HUES64 (cell line): ENCODE results near the gene ADARB2.
"Not testable (repeated sequence)": the region's sequence is repeated elsewhere in the genome, so short reads cannot be mapped to it uniquely, and the experiment has no call there.

Experiments
- H3K27ac ChIP-seq: 2 replicates; pipeline ENCODE4 v1.7.0; 2013; ENCODE audit warnings: low read depth, low read length, inconsistent platforms
- H3K27me3 ChIP-seq: 2 replicates; pipeline ENCODE4 v1.6.1; 2013; ENCODE audit warnings: mild to moderate bottlenecking, low read length; ENCODE audit not compliant: insufficient read depth
- H3K36me3 ChIP-seq: 2 replicates; pipeline ENCODE4 v1.6.1; 2013; ENCODE audit warnings: mild to moderate bottlenecking, low read length; ENCODE audit not compliant: insufficient read depth
- H3K4me1 ChIP-seq: 2 replicates; pipeline ENCODE4 v1.6.1; 2013; ENCODE audit warnings: mild to moderate bottlenecking, low read length, moderate library complexity; ENCODE audit not compliant: insufficient read depth
- H3K4me3 ChIP-seq: 2 replicates; pipeline ENCODE4 v1.5.1; 2013; ENCODE audit warnings: mild to moderate bottlenecking, low read length, moderate library complexity
- H3K9ac ChIP-seq: 2 replicates; pipeline ENCODE4 v1.6.1; 2013; ENCODE audit warnings: mild to moderate bottlenecking, low read depth, low read length
- H3K9me3 ChIP-seq: 2 replicates; pipeline ENCODE4 v1.6.1; 2013; ENCODE audit warnings: low read depth, low read length; ENCODE audit not compliant: insufficient read depth
- WGBS: fragments of 150-250, 120-280 bp; methylation state at CpG from one replicate; pipeline ENCODE4 v1.1.7; 2013; ENCODE audit warnings: missing lambda C conversion rate; 5-methylcytosine and 5-hydroxymethylcytosine counted together

ADARB2 gene

DNA sequence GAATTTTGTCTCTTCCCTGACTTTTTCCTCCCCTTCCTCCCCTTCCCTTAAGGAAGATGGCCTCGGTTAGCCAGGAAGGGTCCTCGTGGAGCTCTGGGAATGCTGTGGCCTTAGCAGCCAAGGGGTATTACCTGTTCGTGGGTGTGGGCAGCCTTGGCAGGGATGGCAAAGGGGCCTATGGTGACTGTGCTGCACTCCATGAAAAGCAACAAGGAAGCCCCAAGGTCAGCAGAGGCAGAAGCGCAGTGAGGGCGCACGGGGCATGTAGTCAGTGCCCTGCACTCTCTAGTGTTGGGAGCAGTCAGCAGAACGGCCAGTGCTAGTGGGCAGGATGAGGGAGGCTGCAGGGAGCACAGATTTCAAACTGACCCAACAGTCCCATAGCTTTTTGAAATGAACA is 191.8 kb downstream of the ADARB2 start:
- no peak overlapping the region for H3K4me3 ChIP-seq
- H3K27me3 ChIP-seq: no peaks in the 10 kb centered on the region
- WGBS: 89% methylated on average over 7 of the region's 7 CpGs
- no peaks in the 10 kb centered on the region for H3K36me3 ChIP-seq
- H3K9ac ChIP-seq: no peak overlapping the region
- no peaks in the 10 kb centered on the region for H3K4me1 ChIP-seq
- no peak overlapping the region for H3K27ac ChIP-seq
- peaks cover 8% of the 10 kb centered on the region; the same call in 1 of the 2 replicates for H3K9me3 ChIP-seq

GRCh38 chr10:1544929-1545328 is 192.4 kb downstream of the ADARB2 start:
- Histone ChIP-seq H3K9me3 (peaks cover 8% of the 10 kb centered on the region; the same call in 1 of the 2 replicates), H3K9ac (no peak overlapping the region), H3K36me3 (no peaks in the 10 kb centered on the region), H3K4me1 (no peaks in the 10 kb centered on the region), H3K4me3 (no peak overlapping the region), H3K27me3 (no peaks in the 10 kb centered on the region), H3K27ac (no peak overlapping the region)
- 91% methylated on average over 2 of the region's 2 CpGs for WGBS

GRCh38 chr10:1544209-1544673 is 193.1 kb downstream of the ADARB2 start:
- H3K27me3 ChIP-seq: no peaks in the 10 kb centered on the region
- 94% methylated on average over 13 of the region's 13 CpGs for WGBS
- H3K27ac ChIP-seq: no peak overlapping the region
- H3K9me3 ChIP-seq: peaks cover 8% of the 10 kb centered on the region; the same call in 1 of the 2 replicates
- H3K4me3 ChIP-seq: no peak overlapping the region
- no peaks in the 10 kb centered on the region for H3K36me3 ChIP-seq
- H3K9ac ChIP-seq: no peak overlapping the region
- H3K4me1 ChIP-seq: no peaks in the 10 kb centered on the region

GRCh38 chr10:1543596-1543995 is 193.7 kb downstream of the ADARB2 start:
- no peaks in the 10 kb centered on the region for H3K4me1 ChIP-seq
- H3K27me3 ChIP-seq: no peaks in the 10 kb centered on the region
- H3K4me3 ChIP-seq: no peak overlapping the region
- H3K36me3 ChIP-seq: no peaks in the 10 kb centered on the region
- WGBS: 93% methylated on average over 11 of the region's 11 CpGs
- H3K9ac ChIP-seq: no peak overlapping the region
- H3K9me3 ChIP-seq: peaks cover 7% of the 10 kb centered on the region; the same call in 1 of the 2 replicates
- no peak overlapping the region for H3K27ac ChIP-seq

- H3K4me3 ChIP-seq: no peak overlapping the region
- H3K36me3 ChIP-seq: no peaks in the 10 kb centered on the region
- H3K4me1 ChIP-seq: no peaks in the 10 kb centered on the region
- 97% methylated on average over 21 of the region's 21 CpGs for WGBS
- no peak overlapping the region for H3K27ac ChIP-seq
- no peak overlapping the region for H3K9ac ChIP-seq
- H3K27me3 ChIP-seq: no peaks in the 10 kb centered on the region
- peaks cover under 1% of the 10 kb centered on the region; the same call in 1 of the 2 replicates for H3K9me3 ChIP-seq
Measured at GRCh38 chr10:1542941-1543340, 194.4 kb downstream of the ADARB2 start.

- no peak overlapping the region for H3K4me3 ChIP-seq
- H3K9me3 ChIP-seq: no peaks in the 10 kb centered on the region
- no peak overlapping the region for H3K27ac ChIP-seq
- 95% methylated on average over 12 of the region's 14 CpGs for WGBS
- no peaks in the 10 kb centered on the region for H3K4me1 ChIP-seq
- no peak overlapping the region for H3K9ac ChIP-seq
- no peaks in the 10 kb centered on the region for H3K27me3 ChIP-seq
- H3K36me3 ChIP-seq: no peaks in the 10 kb centered on the region
Measured at GRCh38 chr10:1540144-1540543, 197.2 kb downstream of the ADARB2 start.

- Histone ChIP-seq H3K4me1 (no peaks in the 10 kb centered on the region), H3K27ac (no peak overlapping the region), H3K9ac (no peak overlapping the region), H3K9me3 (no peaks in the 10 kb centered on the region), H3K27me3 (no peaks in the 10 kb centered on the region), H3K36me3 (no peaks in the 10 kb centered on the region), H3K4me3 (no peak overlapping the region)
- 94% methylated on average over 5 of the region's 5 CpGs for whole genome bisulfite sequencing
Measured at GRCh38 chr10:1539216-1539615, 198.1 kb downstream of the ADARB2 start.

DNA sequence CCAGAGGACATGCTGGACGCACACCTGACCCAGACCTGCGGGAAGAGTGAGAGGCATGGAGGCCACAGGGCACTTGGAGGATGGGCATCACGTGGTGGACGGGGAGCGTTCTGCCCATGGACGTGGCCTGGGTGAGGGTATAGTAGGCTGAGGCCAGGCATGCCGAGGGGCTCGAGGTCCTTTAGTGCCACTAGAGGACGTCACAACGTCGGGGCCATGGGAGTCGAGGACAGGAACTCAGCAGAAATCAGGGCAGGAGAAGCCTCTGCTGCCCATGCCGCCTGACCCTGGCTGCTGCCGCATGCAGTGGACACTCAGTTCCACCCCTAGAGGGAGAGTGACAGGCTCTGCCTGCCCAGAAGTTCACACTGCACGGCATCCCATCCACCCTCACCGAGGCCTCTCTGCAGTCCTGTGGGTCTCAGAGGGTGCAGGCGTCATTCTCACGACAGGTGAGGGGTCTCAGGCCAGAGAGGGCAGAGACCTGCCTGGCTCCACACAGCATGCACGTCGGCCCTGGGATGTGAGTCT is 198.7 kb downstream of the ADARB2 start:
- Histone ChIP-seq H3K36me3 (no peaks in the 10 kb centered on the region), H3K27me3 (no peaks in the 10 kb centered on the region), H3K9ac (no peak overlapping the region), H3K27ac (no peak overlapping the region), H3K9me3 (no peaks in the 10 kb centered on the region), H3K4me1 (no peaks in the 10 kb centered on the region), H3K4me3 (no peak overlapping the region)
- 90% methylated on average over 20 of the region's 20 CpGs for whole genome bisulfite sequencing

- 90% methylated on average over 7 of the region's 8 CpGs for WGBS
- H3K4me3 ChIP-seq: no peak overlapping the region
- no peak overlapping the region for H3K9ac ChIP-seq
- H3K27me3 ChIP-seq: no peaks in the 10 kb centered on the region
- no peaks in the 10 kb centered on the region for H3K4me1 ChIP-seq
- no peaks in the 10 kb centered on the region for H3K9me3 ChIP-seq
- no peaks in the 10 kb centered on the region for H3K36me3 ChIP-seq
- no peak overlapping the region for H3K27ac ChIP-seq
Measured at GRCh38 chr10:1538121-1538520, 199.2 kb downstream of the ADARB2 start.

DNA sequence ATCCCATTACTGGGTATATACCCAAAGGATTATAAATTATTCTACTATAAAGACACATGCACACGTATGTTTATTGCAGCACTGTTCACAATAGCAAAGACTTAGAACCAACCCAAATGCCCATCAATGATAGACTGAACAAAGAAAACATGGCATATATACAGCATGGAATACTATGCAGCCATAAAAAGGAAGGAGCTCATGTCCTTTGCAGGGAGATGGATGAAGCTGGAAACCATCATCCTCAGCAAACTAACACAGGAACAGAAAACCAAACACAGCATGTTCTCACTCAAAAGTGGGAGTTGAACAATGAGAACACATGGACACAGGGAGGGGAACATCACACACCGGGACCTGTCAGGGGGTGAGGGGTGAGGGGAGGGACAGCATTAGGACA is 199.9 kb downstream of the ADARB2 start:
- H3K9ac ChIP-seq, H3K27me3 ChIP-seq, H3K9me3 ChIP-seq, H3K4me1 ChIP-seq, H3K4me3 ChIP-seq, H3K27ac ChIP-seq, H3K36me3 ChIP-seq: not testable (repeated sequence)
- 96% methylated on average over 1 of the region's 2 CpGs for WGBS

DNA sequence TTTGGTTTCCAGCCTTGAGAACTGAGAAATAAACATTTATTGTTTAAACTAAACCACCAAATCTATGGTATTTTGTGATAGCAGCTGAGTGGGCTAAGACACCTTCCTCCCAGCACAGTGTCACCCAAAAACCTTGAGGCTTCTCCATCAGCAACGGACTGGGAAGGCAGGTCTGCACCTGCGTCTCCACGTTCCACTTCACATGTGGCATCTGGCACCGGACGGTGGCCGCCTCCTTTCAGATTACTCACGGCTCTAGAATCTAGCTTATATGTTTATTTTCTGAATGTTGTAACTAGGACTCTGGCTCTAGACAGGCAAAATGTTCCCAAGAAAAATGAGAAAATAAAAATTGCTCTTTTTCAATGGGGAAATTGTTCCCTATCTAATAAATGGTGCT is 201.0 kb downstream of the ADARB2 start:
- WGBS: 82% methylated on average over 7 of the region's 7 CpGs

More for the DNA sequence above, 201.0 kb downstream of the ADARB2 start:
- Histone ChIP-seq H3K27ac (no peak overlapping the region), H3K27me3 (no peaks in the 10 kb centered on the region), H3K4me1 (no peaks in the 10 kb centered on the region), H3K36me3 (no peaks in the 10 kb centered on the region), H3K9ac (no peak overlapping the region), H3K4me3 (no peak overlapping the region), H3K9me3 (no peaks in the 10 kb centered on the region)
